Tibial nerve (tissue), 4 donors: ENCODE data around the gene SMIM35.

ENCODE experiments used
- EP300 ChIP-seq, 2 donors: sonication (generic); formaldehyde crosslinking; IDR thresholded peaks; one replicate each; pipeline ENCODE4 v1.6.1; 2017; ENCODE audit warnings: antibody characterized with exemption in 2 of 2, mild to moderate bottlenecking in 1 of 2
- POLR2A ChIP-seq, 2 donors: fragments of 450-650 bp; IDR thresholded peaks; one replicate each; pipeline ENCODE4 v1.6.1; 2017; ENCODE audit warnings: antibody characterized with exemption in 2 of 2, mild to moderate bottlenecking in 2 of 2, moderate library complexity in 2 of 2
- TF ChIP-seq, protein P1 (sequence below), 5 experiments: fragments of 200-600 bp in 3 of 5; fragments of 450-650 bp in 2 of 5; sonication (generic) in 3 of 5; IDR thresholded peaks; one replicate each; pipeline ENCODE4 v1.5.1; 2016 to 2019; ENCODE audit warnings: antibody characterized with exemption in 5 of 5, mild to moderate bottlenecking in 3 of 5, moderate library complexity in 2 of 5

DNA sequence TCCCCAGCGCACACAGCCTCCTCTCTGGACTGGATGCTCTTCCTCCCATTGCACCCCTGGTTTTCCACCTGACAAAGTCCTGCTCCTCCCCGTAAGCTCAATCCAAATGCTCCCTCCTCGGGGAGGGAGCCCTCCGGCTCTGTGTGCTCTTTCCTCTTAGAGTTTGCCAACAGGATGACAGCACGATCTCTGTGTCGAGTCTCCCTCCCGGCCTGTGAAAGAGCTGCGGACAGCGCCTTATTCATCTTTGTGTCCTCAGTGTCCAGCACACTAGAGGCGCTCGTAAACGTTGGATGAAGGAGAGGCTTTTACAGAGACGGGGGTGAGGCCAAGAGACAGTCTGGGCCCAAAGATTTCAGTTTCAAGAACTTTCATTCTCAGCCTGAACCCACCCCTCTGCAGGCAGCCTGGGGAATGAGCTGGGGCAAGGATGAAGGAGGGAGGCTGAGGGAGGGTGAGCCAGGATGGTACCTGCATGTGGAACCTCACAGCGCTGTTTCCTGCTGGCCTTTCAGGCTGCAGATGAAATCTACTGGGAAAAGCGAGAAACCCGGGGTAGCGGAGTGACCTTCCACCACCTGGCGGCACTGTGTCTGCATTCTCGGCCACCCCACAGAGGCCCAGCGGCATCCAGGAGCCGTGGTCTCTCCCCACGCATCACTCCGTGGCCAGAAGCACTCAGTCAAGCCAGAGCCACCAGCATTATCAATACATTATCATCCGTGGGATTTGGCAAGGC lies 18.4 kb downstream of the SMIM35 start:
- TF ChIP-seq POLR2A (IDR thresholded peaks at IDR 0.05), result no peak
- TF ChIP-seq, protein P1, sequence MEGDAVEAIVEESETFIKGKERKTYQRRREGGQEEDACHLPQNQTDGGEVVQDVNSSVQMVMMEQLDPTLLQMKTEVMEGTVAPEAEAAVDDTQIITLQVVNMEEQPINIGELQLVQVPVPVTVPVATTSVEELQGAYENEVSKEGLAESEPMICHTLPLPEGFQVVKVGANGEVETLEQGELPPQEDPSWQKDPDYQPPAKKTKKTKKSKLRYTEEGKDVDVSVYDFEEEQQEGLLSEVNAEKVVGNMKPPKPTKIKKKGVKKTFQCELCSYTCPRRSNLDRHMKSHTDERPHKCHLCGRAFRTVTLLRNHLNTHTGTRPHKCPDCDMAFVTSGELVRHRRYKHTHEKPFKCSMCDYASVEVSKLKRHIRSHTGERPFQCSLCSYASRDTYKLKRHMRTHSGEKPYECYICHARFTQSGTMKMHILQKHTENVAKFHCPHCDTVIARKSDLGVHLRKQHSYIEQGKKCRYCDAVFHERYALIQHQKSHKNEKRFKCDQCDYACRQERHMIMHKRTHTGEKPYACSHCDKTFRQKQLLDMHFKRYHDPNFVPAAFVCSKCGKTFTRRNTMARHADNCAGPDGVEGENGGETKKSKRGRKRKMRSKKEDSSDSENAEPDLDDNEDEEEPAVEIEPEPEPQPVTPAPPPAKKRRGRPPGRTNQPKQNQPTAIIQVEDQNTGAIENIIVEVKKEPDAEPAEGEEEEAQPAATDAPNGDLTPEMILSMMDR (IDR thresholded peaks at IDR 0.05), result no peak
- TF ChIP-seq EP300 (IDR thresholded peaks at IDR 0.05), result no peak
